GM12892 (cell line): ENCODE results near the gene ATXN2.
A peak's percentile ranks its signal among the peaks of the same experiment; 100 is the strongest.
"Not testable (repeated sequence)": the region's sequence is repeated elsewhere in the genome, so short reads cannot be mapped to it uniquely, and the experiment has no call there.

Experiments
- DNase-seq: peaks from one replicate; pipeline ENCODE4 v3.0.0; 2011; ENCODE audit not compliant: insufficient read length
- FAIRE-seq: peaks from 2 replicates; lab custom pipeline; 2011; peaks lifted over from hg19 to GRCh38; lab: Jason Lieb, UNC
- POLR2A ChIP-seq: IDR thresholded peaks from 2 replicates; pipeline ENCODE4 v1.6.1; 2011; ENCODE audit warnings: low read depth, low read length, control low read depth
- POLR2AphosphoS5 ChIP-seq: IDR thresholded peaks from 2 replicates; pipeline ENCODE4 v1.6.1; 2011; ENCODE audit warnings: low read depth, low read length, control low read depth
- TAF1 ChIP-seq: IDR thresholded peaks from 2 replicates; pipeline ENCODE4 v1.6.1; 2011; ENCODE audit warnings: low read depth, mild to moderate bottlenecking, control low read depth, low read length, borderline replicate concordance

ATXN2 gene

DNA sequence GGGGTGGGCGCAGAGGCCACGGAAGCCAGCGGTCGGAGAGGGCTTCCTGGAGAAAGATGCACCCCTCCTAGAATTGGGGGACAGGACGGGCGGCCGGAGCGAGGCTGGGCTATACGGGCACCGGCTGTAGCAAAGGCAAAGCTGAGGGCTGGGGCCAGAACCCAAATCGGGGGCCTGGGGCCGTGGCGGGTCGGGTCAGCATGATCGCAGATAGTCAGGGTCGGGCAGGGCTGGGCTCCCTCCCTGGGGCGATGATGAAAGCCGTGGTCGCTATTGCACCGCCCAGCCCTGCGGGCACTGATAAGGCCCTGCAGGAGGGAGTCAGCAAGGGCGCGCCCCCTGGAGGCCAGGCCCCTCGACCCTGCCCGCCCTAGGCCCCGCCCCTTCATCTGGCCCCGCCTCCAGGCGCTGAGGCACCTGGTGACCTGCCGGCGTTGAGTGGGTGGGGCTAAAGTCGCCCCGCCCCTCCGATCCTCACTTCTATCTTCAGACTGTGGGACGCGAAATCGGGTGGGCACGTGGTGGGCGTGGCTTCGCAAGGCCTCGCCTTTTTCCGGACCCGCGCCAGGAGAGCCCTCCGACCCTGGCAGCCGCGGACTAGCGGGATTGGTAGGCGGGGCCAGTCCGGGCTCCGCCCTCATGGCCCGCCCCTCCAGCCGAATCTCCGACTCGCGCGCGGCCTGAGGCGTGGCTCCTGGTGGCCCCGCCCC is 193.8 kb downstream of the ATXN2 start:
- no peak for FAIRE-seq
- TF ChIP-seq POLR2A, result peak; percentile 59; the same call in 1 of the 2 replicates
- TF ChIP-seq POLR2AphosphoS5, result peak; percentile 70
- TF ChIP-seq TAF1, result 0 out of 2 replicates have a peak, but pooled peaks have one; percentile 26

DNA sequence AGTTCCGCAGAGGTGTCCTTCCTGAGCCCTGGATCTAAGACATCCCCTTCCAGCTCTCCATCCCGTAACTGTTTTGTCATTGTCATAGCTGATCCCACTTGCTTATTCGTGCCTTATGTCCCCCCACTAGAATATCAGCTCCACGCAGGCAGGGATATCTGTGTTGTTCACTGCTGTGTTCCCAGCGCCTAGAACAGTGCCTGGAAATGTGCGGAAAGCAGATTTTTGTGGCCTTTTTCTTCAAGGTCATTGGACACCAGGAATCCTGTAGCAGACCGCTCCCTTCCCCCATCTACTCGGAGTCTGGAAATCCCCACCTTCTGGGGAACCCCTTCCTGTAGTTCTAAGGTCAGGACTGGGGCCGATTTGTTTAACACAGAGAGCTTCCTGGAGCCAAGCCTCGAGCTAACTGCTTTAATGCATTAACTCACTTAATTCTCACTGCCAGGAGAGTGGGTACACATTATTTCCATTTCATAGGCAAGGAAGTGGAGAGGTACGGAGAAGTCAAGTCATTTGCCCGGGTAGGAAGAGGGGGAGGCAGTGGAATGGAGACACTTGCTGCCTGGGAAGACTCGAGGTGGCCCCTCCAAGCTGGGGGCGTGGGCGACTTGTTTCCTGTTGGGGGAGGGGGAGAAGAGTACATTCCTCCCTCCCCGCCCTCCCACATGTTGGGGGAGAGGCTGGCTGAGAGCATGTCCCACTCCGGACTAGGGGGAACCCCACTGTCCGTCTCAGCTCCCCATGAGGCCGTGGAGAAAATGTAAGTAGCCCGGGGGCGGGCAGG is 194.6 kb downstream of the ATXN2 start:
- DNase-seq, result no peak
- peak; percentile 78 for FAIRE-seq
- TF ChIP-seq POLR2A (peak; percentile 35; the same call in 1 of the 2 replicates), TAF1 (no peak)

More for the DNA sequence above, 193.8 kb downstream of the ATXN2 start:
- peak; percentile 95 for DNase-seq

DNA sequence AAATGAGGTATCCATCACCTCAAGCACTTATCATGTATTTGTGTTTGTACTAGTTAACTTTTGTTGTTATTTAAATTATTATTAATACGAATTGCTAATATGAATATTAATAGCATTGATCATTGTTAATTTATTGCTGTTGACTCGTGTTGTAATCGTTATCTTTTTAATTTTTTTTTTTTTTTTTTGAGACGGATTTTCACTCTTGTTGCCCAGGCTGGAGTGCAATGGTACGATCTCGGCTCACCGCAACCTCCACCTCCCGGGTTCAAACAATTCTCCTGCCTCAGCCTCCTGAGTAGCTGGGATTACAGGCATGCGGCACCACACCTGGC is 196.7 kb downstream of the ATXN2 start:
- not testable (repeated sequence) for FAIRE-seq, DNase-seq
